Activated naive CD4-positive, alpha-beta T cell treated with Interleukin-2 at 50 U/mL for 16 hours (primary cell): Measurements from ENCODE around the gene BTNL2.
"Not testable (repeated sequence)": the region's sequence is repeated elsewhere in the genome, so short reads cannot be mapped to it uniquely, and the experiment has no call there.

Experiments used
- DNase-seq: peaks from one replicate; pipeline ENCODE4 v3.0.0-alpha.2; 2020

BTNL2 gene

DNA sequence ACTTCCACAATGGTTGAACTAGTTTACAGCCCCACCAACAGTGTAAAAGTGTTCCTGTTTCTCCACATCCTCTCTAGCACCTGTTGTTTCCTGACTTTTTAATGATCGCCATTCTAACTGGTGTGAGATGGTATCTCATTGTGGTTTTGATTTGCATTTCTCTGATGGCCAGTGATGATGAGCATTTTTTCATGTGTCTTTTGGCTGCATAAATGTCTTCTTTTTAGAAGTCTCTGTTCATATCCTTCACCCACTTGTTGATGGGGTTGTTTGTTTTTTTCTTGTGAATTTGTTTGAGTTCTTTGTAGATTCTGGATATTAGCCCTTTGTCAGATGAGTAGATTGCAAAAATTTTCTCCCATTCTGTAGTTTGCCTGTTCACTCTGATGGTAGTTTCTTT, 47.8 kb downstream of the BTNL2 start:
- not testable (repeated sequence) for DNase-seq

- not testable (repeated sequence) for DNase-seq
Measured at GRCh38 chr6:32358548-32358947, 48.4 kb downstream of the BTNL2 start.

GRCh38 chr6:32355018-32355417, 52.0 kb downstream of the BTNL2 start:
- DNase-seq = no peak

DNA sequence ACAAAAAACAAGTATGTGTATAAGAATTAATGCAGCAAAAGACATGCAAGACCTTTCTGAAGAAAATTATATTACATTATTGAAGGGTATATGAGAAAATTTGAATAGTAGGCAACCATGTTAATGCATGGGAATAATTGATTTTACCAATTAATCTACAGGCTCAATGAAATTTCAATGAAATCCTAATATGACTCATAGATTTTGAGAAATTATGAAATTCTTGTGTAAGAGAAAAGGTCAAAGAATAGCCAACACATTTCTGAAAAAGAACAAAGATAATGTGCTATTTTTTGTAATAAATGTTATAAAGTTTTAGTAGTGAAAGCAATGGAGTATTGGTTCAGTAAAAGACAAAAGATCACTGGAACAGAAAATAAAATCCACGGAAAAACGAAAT, 53.6 kb downstream of the BTNL2 start:
- DNase-seq = no peak
